HEK293T (cell line): ENCODE data around the gene EPHA2.

Source experiments
- CTCF ChIA-PET: fragments of 350-600 bp; formaldehyde crosslinking; extraction: SDS; loops from one replicate; lab custom pipeline; 2021; ENCODE audit warnings: antibody characterized with exemption, inconsistent platforms; lab: Yijun Ruan, JAX
- POLR2A ChIA-PET: fragments of 350-600 bp; formaldehyde crosslinking; extraction: SDS; loops from one replicate; lab custom pipeline; 2020; ENCODE audit warnings: antibody characterized with exemption, inconsistent platforms; lab: Yijun Ruan, JAX
- DNase-seq: peaks from one replicate; pipeline ENCODE4 v3.0.0; 2012; ENCODE audit warnings: mixed read lengths; ENCODE audit errors: extremely low spot score
- ARNT ChIP-seq: fragments of 450-650 bp; IDR thresholded peaks from 2 replicates; pipeline ENCODE4 v1.6.1; 2017; ENCODE audit warnings: mild to moderate bottlenecking
- BHLHE40 ChIP-seq: fragments of 450-650 bp; IDR thresholded peaks from 2 replicates; pipeline ENCODE4 v1.6.1; 2016; ENCODE audit warnings: mild to moderate bottlenecking, moderate library complexity, borderline replicate concordance
- CTBP1 ChIP-seq: fragments of 450-650 bp; IDR thresholded peaks from 2 replicates; pipeline ENCODE4 v1.6.1; 2016; ENCODE audit warnings: borderline replicate concordance
- ELF4 ChIP-seq: fragments of 450-650 bp; IDR thresholded peaks from 2 replicates; pipeline ENCODE4 v1.6.1; 2017; ENCODE audit warnings: antibody characterized with exemption
- FOXA1 ChIP-seq: fragments of 450-650 bp; IDR thresholded peaks from 2 replicates; pipeline ENCODE4 v1.6.1; 2016; ENCODE audit warnings: mild to moderate bottlenecking
- FOXK2 ChIP-seq: fragments of 450-650 bp; IDR thresholded peaks from 2 replicates; pipeline ENCODE4 v1.6.1; 2016; ENCODE audit warnings: mild to moderate bottlenecking
- FOXM1 ChIP-seq: fragments of 450-650 bp; IDR thresholded peaks from 2 replicates; pipeline ENCODE4 v1.6.1; 2017; ENCODE audit warnings: mild to moderate bottlenecking, borderline replicate concordance
- HDGF ChIP-seq: fragments of 450-650 bp; IDR thresholded peaks from 2 replicates; pipeline ENCODE4 v1.6.1; 2017; ENCODE audit warnings: antibody characterized with exemption, borderline replicate concordance
- L3MBTL2 ChIP-seq: fragments of 450-650 bp; conservative IDR thresholded peaks from 2 replicates; pipeline ENCODE4 v1.6.1; 2016; ENCODE audit warnings: mild to moderate bottlenecking
- LEF1 ChIP-seq: fragments of 450-650 bp; IDR thresholded peaks from 2 replicates; pipeline ENCODE4 v1.6.1; 2017; ENCODE audit warnings: mild to moderate bottlenecking, borderline replicate concordance
- NFRKB ChIP-seq: fragments of 450-650 bp; IDR thresholded peaks from 2 replicates; pipeline ENCODE4 v1.6.1; 2016; ENCODE audit warnings: mild to moderate bottlenecking, moderate library complexity
- PKNOX1 ChIP-seq: fragments of 450-650 bp; IDR thresholded peaks from 2 replicates; pipeline ENCODE4 v1.6.1; 2016
- SP1 ChIP-seq: fragments of 450-650 bp; IDR thresholded peaks from 2 replicates; pipeline ENCODE4 v1.6.1; 2017
- SUZ12 ChIP-seq: fragments of 450-650 bp; IDR thresholded peaks from 2 replicates; pipeline ENCODE4 v1.6.1; 2016; ENCODE audit warnings: mild to moderate bottlenecking
- TARDBP ChIP-seq: fragments of 450-650 bp; IDR thresholded peaks from 2 replicates; pipeline ENCODE4 v1.6.1; 2016
- ZNF384 ChIP-seq: fragments of 450-650 bp; IDR thresholded peaks from 2 replicates; pipeline ENCODE4 v1.6.1; 2016

Gene EPHA2

DNA sequence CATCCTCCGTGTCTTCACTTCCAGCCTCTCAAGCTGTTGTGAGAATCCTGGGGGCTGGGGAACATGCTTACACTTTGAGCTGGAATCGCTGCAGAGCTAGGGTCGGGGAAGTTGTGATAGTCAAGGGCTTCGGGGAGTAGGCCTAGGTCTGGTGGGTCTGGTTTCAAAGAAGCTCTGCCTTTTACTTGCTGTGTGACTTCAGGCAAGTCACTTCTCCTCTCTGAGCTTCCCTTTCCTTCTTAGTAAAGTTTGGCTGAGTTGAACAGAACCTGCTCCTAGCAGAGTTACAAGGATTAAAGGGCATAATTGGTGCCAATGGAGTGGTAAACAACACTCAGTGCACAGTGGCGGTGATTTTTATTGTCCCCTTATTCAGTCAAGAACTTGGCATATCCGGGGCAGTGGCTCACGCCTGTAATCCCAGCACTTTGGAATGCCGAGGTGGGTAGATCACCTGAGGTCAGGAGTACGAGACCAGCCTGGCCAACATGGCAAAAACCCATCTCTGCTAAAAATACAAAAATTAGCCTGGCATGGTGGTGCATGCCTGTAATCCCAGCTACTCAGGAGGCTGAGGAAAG lies 30.9 kb upstream of the EPHA2 start:
- ChIA-PET POLR2A (interaction anchor here (2.2 kb wide), 1 partner anchor 105 kb away, joined by 5 read pairs; no protein-coding TSS in a partner anchor), CTCF (interaction anchor here (0.7 to 9.1 kb wide), 3 partner anchors 46 to 114 kb away, joined by 3 to 123 read pairs (median 6); partner anchors contain the start of gene FAM131C)
- DNase-seq, result no peak
- TF ChIP-seq L3MBTL2, result no peak
- no peak for TF ChIP-seq ELF4
- TF ChIP-seq SP1, result no peak
- no peak for TF ChIP-seq FOXM1
- TF ChIP-seq ZNF384, result no peak
- TF ChIP-seq FOXK2, result no peak
- no peak for TF ChIP-seq ARNT
- TF ChIP-seq SUZ12, result no peak
- TF ChIP-seq CTBP1, result no peak
- TF ChIP-seq PKNOX1, result no peak
- no peak for TF ChIP-seq LEF1
- no peak for TF ChIP-seq FOXA1
- TF ChIP-seq HDGF, result no peak

DNA sequence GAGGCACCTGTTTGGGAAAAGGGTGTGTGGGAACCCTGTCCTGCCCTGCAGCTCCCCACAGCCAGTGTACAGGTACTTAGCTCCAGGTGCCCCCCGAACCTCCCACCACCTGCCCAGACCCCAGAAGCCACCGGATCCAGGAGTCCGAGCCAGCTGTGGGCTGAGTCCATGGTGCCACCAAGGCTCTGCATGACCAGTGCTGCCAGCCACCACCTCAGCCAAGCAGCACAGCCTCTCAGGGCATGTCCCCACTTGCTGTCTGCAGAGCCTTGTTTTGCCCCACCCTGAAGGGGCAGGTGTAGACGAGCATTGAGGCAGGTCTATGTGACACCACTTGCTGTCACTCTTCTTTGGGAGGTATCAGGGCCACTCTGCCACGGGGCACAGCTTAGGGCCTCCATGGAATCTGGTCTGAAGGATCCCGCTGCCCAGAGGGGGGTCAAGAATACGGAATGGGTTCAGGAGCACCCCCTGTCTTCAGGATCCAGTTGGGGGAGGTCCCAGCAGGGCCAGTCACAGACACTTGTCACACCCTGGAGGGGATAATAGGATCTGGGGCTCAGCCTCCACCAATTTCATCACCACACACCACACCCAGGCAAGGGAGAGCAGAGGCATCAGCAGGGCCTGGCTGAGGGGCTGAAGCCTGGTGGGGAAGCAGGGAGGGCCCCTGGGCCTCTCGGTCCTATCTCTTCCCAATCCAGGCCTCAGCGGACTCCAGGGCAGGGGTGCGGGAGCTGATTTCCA lies 28.9 kb upstream of the EPHA2 start:
- no peak for DNase-seq
- TF ChIP-seq NFRKB (no peak), HDGF (no peak), FOXM1 (no peak)
- POLR2A ChIA-PET, result no interaction called here
- CTCF ChIA-PET, result interaction anchor here (9.1 kb wide), 1 partner anchor 104 kb away, joined by 123 read pairs; no protein-coding TSS in a partner anchor

GRCh38 chr1:16183765-16184556 lies 28.1 kb upstream of the EPHA2 start:
- ChIA-PET POLR2A (no interaction called here), CTCF (interaction anchor here (9.1 kb wide), 1 partner anchor 103 kb away, joined by 123 read pairs; no protein-coding TSS in a partner anchor)
- no peak for TF ChIP-seq FOXA1
- no peak for TF ChIP-seq BHLHE40
- TF ChIP-seq SUZ12, result no peak
- TF ChIP-seq ZNF384, result no peak
- no peak for TF ChIP-seq HDGF
- TF ChIP-seq SP1, result no peak
- no peak for TF ChIP-seq FOXK2
- no peak for TF ChIP-seq ARNT
- no peak for TF ChIP-seq LEF1
- no peak for TF ChIP-seq FOXM1
- no peak for TF ChIP-seq TARDBP
- no peak for TF ChIP-seq CTBP1
- TF ChIP-seq ELF4, result no peak
- no peak for TF ChIP-seq L3MBTL2
- TF ChIP-seq PKNOX1, result no peak
- no peak for TF ChIP-seq NFRKB
- no peak for DNase-seq

GRCh38 chr1:16183179-16183578 lies 27.3 kb upstream of the EPHA2 start:
- DNase-seq, result no peak
- POLR2A ChIA-PET, result no interaction called here
- TF ChIP-seq HDGF, result no peak
- TF ChIP-seq ZNF384, result no peak
- TF ChIP-seq ELF4, result no peak
- no peak for TF ChIP-seq TARDBP
- no peak for TF ChIP-seq ARNT
- no peak for TF ChIP-seq FOXA1
- TF ChIP-seq SUZ12, result no peak
- TF ChIP-seq BHLHE40, result no peak
- TF ChIP-seq SP1, result no peak
- TF ChIP-seq FOXK2, result no peak
- CTCF ChIA-PET, result interaction anchor here (9.1 kb wide), 1 partner anchor 102 kb away, joined by 123 read pairs; no protein-coding TSS in a partner anchor

- ChIA-PET CTCF (interaction anchor here (1.8 to 2.7 kb wide), 2 partner anchors 100 to 103 kb away, joined by 9 read pairs; no protein-coding TSS in a partner anchor), POLR2A (no interaction called here)
- TF ChIP-seq L3MBTL2 (no peak), LEF1 (no peak), ELF4 (no peak), TARDBP (no peak), ZNF384 (no peak), SUZ12 (no peak), ARNT (no peak), SP1 (no peak), FOXM1 (no peak), FOXA1 (no peak), HDGF (no peak), BHLHE40 (no peak), CTBP1 (no peak), FOXK2 (no peak), NFRKB (no peak), PKNOX1 (no peak)
- no peak for DNase-seq
Observed at GRCh38 chr1:16181887-16182719, 26.2 kb upstream of the EPHA2 start.
